HG03442 (cell line): ENCODE measurements around the gene LRTM2.

Source experiments
- ATAC-seq: cut with Tn5 transposase; IDR thresholded peaks from one replicate; pipeline ENCODE4 v1.9.1; 2021; ENCODE audit warnings: mild to moderate bottlenecking, moderate library complexity; ENCODE audit not compliant: unreplicated experiment

LRTM2 gene

GRCh38 chr12:1797991-1798640 is 22.2 kb upstream of the LRTM2 start:
- no peak for ATAC-seq

GRCh38 chr12:1798641-1799020 is 21.7 kb upstream of the LRTM2 start:
- ATAC-seq, result no peak

GRCh38 chr12:1799051-1799881 is 21.1 kb upstream of the LRTM2 start:
- ATAC-seq, result no peak

- ATAC-seq, result no peak
These were observed 20.4 kb upstream of the LRTM2 start for GRCh38 chr12:1799882-1800400.

- peak; percentile 30 for ATAC-seq
These were observed 19.7 kb upstream of the LRTM2 start for GRCh38 chr12:1800401-1801302.

GRCh38 chr12:1801303-1801975 is 18.9 kb upstream of the LRTM2 start:
- no peak for ATAC-seq

- no peak for ATAC-seq
These were observed 16.6 kb upstream of the LRTM2 start for GRCh38 chr12:1803736-1804135.

GRCh38 chr12:1804545-1805332 is 15.6 kb upstream of the LRTM2 start:
- ATAC-seq, result peak; percentile 69

GRCh38 chr12:1805441-1806081 is 14.8 kb upstream of the LRTM2 start:
- no peak for ATAC-seq

- ATAC-seq, result no peak
These were observed 13.9 kb upstream of the LRTM2 start for GRCh38 chr12:1806301-1807086.

- ATAC-seq, result no peak
These were observed 13.1 kb upstream of the LRTM2 start for GRCh38 chr12:1807087-1807860.

GRCh38 chr12:1808036-1808797 is 12.1 kb upstream of the LRTM2 start:
- no peak for ATAC-seq

- ATAC-seq, result no peak
These were observed 11.4 kb upstream of the LRTM2 start for GRCh38 chr12:1808798-1809480.

GRCh38 chr12:1809591-1810190 is 10.7 kb upstream of the LRTM2 start:
- ATAC-seq, result no peak

- ATAC-seq, result no peak
These were observed 10.0 kb upstream of the LRTM2 start for GRCh38 chr12:1810201-1810930.

- no peak for ATAC-seq
These were observed 9.5 kb upstream of the LRTM2 start for GRCh38 chr12:1810931-1811280.
